K562 (cell line): ENCODE results near the gene TBC1D5. TPM values are rescaled to one million over a fixed set of nuclear protein-coding genes. Genes with fewer than 3 reads are reported as not detected.

ENCODE experiments used
- ATAC-seq: fragments of 200-7000 bp; cut with Tn5 transposase; 3 replicates; pipeline ENCODE4 v1.9.1; 2020; ENCODE audit warnings: moderate library complexity
- BruUV-seq: library from RNA; stranded (reverse); fragments of 400-500 nt; replicated peaks from 2 replicates; lab custom pipeline; 2021; lab: Mats Ljungman, UMichigan
- CTCF ChIA-PET: fragments of 300-600 bp; formaldehyde crosslinking; extraction: SDS; loops from one replicate; lab custom pipeline; 2021; ENCODE audit warnings: low intra/inter-chr PET ratio; lab: Yijun Ruan, JAX
- POLR2A ChIA-PET: fragments of 300-600, 350-650 bp; sonication (Branson Sonifier 250); formaldehyde crosslinking; extraction: SDS; loops from one replicate; lab custom pipeline; 2021; ENCODE audit warnings: antibody characterized with exemption, inconsistent platforms; lab: Yijun Ruan, JAX
- DNase-seq, 4 experiments: peaks; one replicate each; pipeline versions ENCODE4 v3.0.0 to v3.0.0-alpha.2; 2011 to 2018; ENCODE audit warnings: low spot score in 3 of 4, mixed read lengths in 3 of 4; ENCODE audit errors: extremely low read depth in 1 of 4
- FAIRE-seq: peaks from 2 replicates; lab custom pipeline; 2011; peaks lifted over from hg19 to GRCh38; lab: Jason Lieb, UNC
- H2AFZ ChIP-seq: 2 replicates; pipeline ENCODE4 v1.6.0; 2011; ENCODE audit warnings: low read depth, low read length, control low read depth, inconsistent platforms
- H3K27ac ChIP-seq: fragments of 200-600 bp; 3 replicates; pipeline ENCODE4 v1.8.0; 2011; ENCODE audit warnings: low read depth, mild to moderate bottlenecking, control low read depth, inconsistent platforms, low read length, moderate library complexity, mixed read lengths; ENCODE audit errors: extremely low read depth
- H3K27me3 ChIP-seq, 2 experiments: fragments of 300-600 bp in 1 of 2; 2 replicates in 1 of 2; 3 replicates in 1 of 2; pipeline versions ENCODE4 v1.6.0 to v1.8.0; 2011; ENCODE audit warnings: inconsistent platforms in 2 of 2, low read length in 2 of 2, mild to moderate bottlenecking in 1 of 2, mixed read lengths in 1 of 2, moderate library complexity in 1 of 2; ENCODE audit not compliant: control insufficient read depth in 2 of 2, insufficient read depth in 2 of 2
- H3K36me3 ChIP-seq: fragments of 300-600 bp; 3 replicates; pipeline ENCODE4 v1.8.0; 2011; ENCODE audit warnings: mild to moderate bottlenecking, low read length, inconsistent platforms; ENCODE audit not compliant: control insufficient read depth, insufficient read depth
- H3K4me1 ChIP-seq, 2 experiments: fragments of 200-600 bp in 1 of 2; replicated peaks in 1 of 2; 2 replicates in 1 of 2; 3 replicates in 1 of 2; pipeline versions ENCODE4 v1.5.1 to v1.8.0; 2011; ENCODE audit warnings: inconsistent platforms in 2 of 2, low read length in 2 of 2, mild to moderate bottlenecking in 1 of 2, mixed read lengths in 1 of 2, moderate library complexity in 1 of 2; ENCODE audit not compliant: control insufficient read depth in 2 of 2, insufficient read depth in 2 of 2
- H3K4me2 ChIP-seq: 2 replicates; pipeline ENCODE4 v1.6.1; 2011; ENCODE audit warnings: low read length, control low read depth, inconsistent platforms, mixed read lengths; ENCODE audit not compliant: insufficient read depth
- H3K4me3 ChIP-seq: fragments of 200-600 bp; sonication (generic), shearing (Covaris generic); 2 replicates; pipeline ENCODE4 v1.5.1; 2016; ENCODE audit warnings: control low read depth, inconsistent platforms
- H3K79me2 ChIP-seq: fragments of 200-600 bp; 3 replicates; pipeline ENCODE4 v1.8.0; 2011; ENCODE audit warnings: low read length, inconsistent platforms; ENCODE audit not compliant: control insufficient read depth, insufficient read depth
- H3K9ac ChIP-seq, 2 experiments: 2 replicates each; pipeline versions ENCODE4 v1.6.0 to v1.6.1; 2011; ENCODE audit warnings: low read depth in 2 of 2, low read length in 2 of 2, control low read depth in 1 of 2, inconsistent platforms in 1 of 2, mild to moderate bottlenecking in 1 of 2, mixed read lengths in 1 of 2; ENCODE audit not compliant: insufficient read depth in 1 of 2
- H3K9me1 ChIP-seq: one replicate; pipeline ENCODE4 v1.6.0; 2011; ENCODE audit warnings: inconsistent platforms, mild to moderate bottlenecking, low read length, moderate library complexity; ENCODE audit not compliant: control insufficient read depth, insufficient read depth
- H3K9me3 ChIP-seq: replicated peaks from 2 replicates; pipeline ENCODE4 v1.5.1; 2011; ENCODE audit warnings: low read depth, low read length, inconsistent platforms; ENCODE audit not compliant: control insufficient read depth, insufficient read depth
- H4K20me1 ChIP-seq: replicated peaks from 2 replicates; pipeline ENCODE4 v1.6.1; 2011; ENCODE audit warnings: low read length, inconsistent platforms, mixed read lengths; ENCODE audit not compliant: control insufficient read depth, insufficient read depth
- ARID2 ChIP-seq: fragments of 450-650 bp; IDR thresholded peaks from 2 replicates; pipeline ENCODE4 v1.6.1; 2017; ENCODE audit warnings: antibody characterized with exemption, mild to moderate bottlenecking
- BCOR ChIP-seq: fragments of 450-650 bp; IDR thresholded peaks from 2 replicates; pipeline ENCODE4 v1.6.1; 2016
- CBX3 ChIP-seq, 2 experiments: IDR thresholded peaks; 1 replicate in 1 of 2; 2 replicates in 1 of 2; pipeline ENCODE4 v1.6.1; 2012; ENCODE audit warnings: inconsistent platforms in 2 of 2, low read length in 2 of 2, borderline replicate concordance in 1 of 2, control low read depth in 1 of 2
- CHD4 ChIP-seq: fragments of 200-600 bp; sonication (generic); IDR thresholded peaks from 3 replicates; pipeline ENCODE4 v1.6.1; 2012; ENCODE audit warnings: low read depth, mild to moderate bottlenecking, mixed read lengths, low read length, inconsistent platforms; ENCODE audit not compliant: insufficient read depth, insufficient replicate concordance, poor library complexity, severe bottlenecking
- COPS2 ChIP-seq: fragments of 450-650 bp; conservative IDR thresholded peaks from 2 replicates; pipeline ENCODE4 v1.6.1; 2016; ENCODE audit warnings: mild to moderate bottlenecking, moderate library complexity
- ELF1 ChIP-seq: fragments of 200-800 bp; sonication (Bioruptor generic); IDR thresholded peaks from 2 replicates; pipeline ENCODE4 v1.6.1; 2016; ENCODE audit warnings: missing genetic modification characterization, missing compliant biosample characterization
- KLF10 ChIP-seq: fragments of 250-450 bp; sonication (Bioruptor Pico); IDR thresholded peaks from 2 replicates; pipeline ENCODE4 v1.6.1; 2021; ENCODE audit warnings: matching md5 sums
- MCM5 ChIP-seq: fragments of 450-650 bp; IDR thresholded peaks from 2 replicates; pipeline ENCODE4 v1.6.1; 2016; ENCODE audit warnings: low read depth
- NFE2 ChIP-seq: IDR thresholded peaks from 2 replicates; pipeline ENCODE4 v1.6.1; 2014; ENCODE audit warnings: antibody characterized with exemption, low read depth
- POLR2H ChIP-seq: IDR thresholded peaks from 2 replicates; pipeline ENCODE4 v1.6.1; 2016; ENCODE audit warnings: missing genetic modification characterization, low read depth, mild to moderate bottlenecking, control low read depth, missing compliant biosample characterization, moderate library complexity
- RBM25 ChIP-seq: fragments of 200-400 bp; formaldehyde crosslinking; IDR thresholded peaks from 2 replicates; pipeline ENCODE4 v1.6.1; 2018; ENCODE audit warnings: low read length, low read depth, moderate library complexity; ENCODE audit not compliant: severe bottlenecking
- RFX7 ChIP-seq: fragments of 250-450 bp; sonication (Bioruptor Pico); IDR thresholded peaks from 2 replicates; pipeline ENCODE4 v1.5.1; 2021; ENCODE audit warnings: mild to moderate bottlenecking
- SMAD1 ChIP-seq: fragments of 150-350 bp; IDR thresholded peaks from 2 replicates; pipeline ENCODE4 v1.6.1; 2014; ENCODE audit warnings: low read length, low read depth; ENCODE audit not compliant: partially characterized antibody
- SMAD4 ChIP-seq: fragments of 250-450 bp; sonication (Bioruptor Pico); conservative IDR thresholded peaks from 2 replicates; pipeline ENCODE4 v1.8.0; 2021; ENCODE audit warnings: inconsistent platforms, mild to moderate bottlenecking, moderate library complexity
- TCF3 ChIP-seq: sonication (generic); formaldehyde crosslinking; IDR thresholded peaks from 2 replicates; pipeline ENCODE4 v1.4.0; 2020; ENCODE audit warnings: mild to moderate bottlenecking, missing genetic modification reagents
- TSC22D4 ChIP-seq: fragments of 450-650 bp; IDR thresholded peaks from 2 replicates; pipeline ENCODE4 v1.6.1; 2016; ENCODE audit warnings: missing genetic modification characterization, missing biosample characterization, control low read depth
- ZNF121 ChIP-seq: sonication (generic); formaldehyde crosslinking; conservative IDR thresholded peaks from 2 replicates; pipeline ENCODE4 v1.8.0; 2022; ENCODE audit warnings: missing genetic modification reagents
- WGBS: fragments of 100-300 bp; shearing (Covaris generic); methylation state at CpG from one replicate; pipeline ENCODE4 v1.1.6; 2016; ENCODE audit warnings: low coverage, mixed read lengths; ENCODE audit not compliant: insufficient coverage; ENCODE audit errors: missing lambda C conversion rate; 5-methylcytosine and 5-hydroxymethylcytosine counted together
- in situ Hi-C: fragments of 300-500 bp; cut with MboI; formaldehyde crosslinking; loops from 4 replicates; pipeline ENCODE4 v1.15.0; 2018; ENCODE audit warnings: inconsistent platforms, mixed read lengths
- intact Hi-C: fragments of 100-400 bp; cut with micrococcal nuclease; formaldehyde crosslinking; loops from 2 replicates; pipeline ENCODE4 v1.14.2; 2022
- polyA plus RNA-seq, 8 experiments: library from polyadenylated mRNA; depleted of rRNA in 4 of 8; stranded (reverse) in 5 of 8; unstranded in 3 of 8; fragments of >200 nt; fragmentation: Nextera tagmentation in 2 of 8; fragmentation: Illumina TruSeq in 1 of 8; extraction: Ambion mirVana in 2 of 8; extraction: Trizol in 1 of 8; gene quantifications; 2 replicates each; pipeline versions ENCODE4 v1.2.1 to v1.2.3, GENCODE V29; 2011 to 2014; ENCODE audit warnings: inconsistent platforms in 1 of 8, missing spikeins in 1 of 8
- total RNA-seq, 7 experiments: library from RNA; depleted of rRNA in 6 of 7; stranded (reverse); fragments of >200 nt in 6 of 7; fragmentation: Illumina TruSeq in 2 of 7; extraction: Trizol in 2 of 7; gene quantifications; 2 replicates each; pipeline versions ENCODE4 v1.2.1 to v1.2.3, GENCODE V29; 2011 to 2021; ENCODE audit warnings: low replicate concordance in 1 of 7
- TF ChIP-seq, protein P1 (sequence below), 2 experiments: fragments of 450-650 bp; IDR thresholded peaks; 2 replicates each; pipeline ENCODE4 v1.6.1; 2018; ENCODE audit warnings: mild to moderate bottlenecking in 2 of 2, low read depth in 1 of 2; ENCODE audit not compliant: partially characterized antibody in 2 of 2

The TBC1D5 gene
- total and polyA plus RNA-seq, 9 of the 15 experiments (the other 6 are each of a cell fraction or from before 2014, with no cell fraction given) = 2.9 to 38.1 (median 25.6) TPM

DNA sequence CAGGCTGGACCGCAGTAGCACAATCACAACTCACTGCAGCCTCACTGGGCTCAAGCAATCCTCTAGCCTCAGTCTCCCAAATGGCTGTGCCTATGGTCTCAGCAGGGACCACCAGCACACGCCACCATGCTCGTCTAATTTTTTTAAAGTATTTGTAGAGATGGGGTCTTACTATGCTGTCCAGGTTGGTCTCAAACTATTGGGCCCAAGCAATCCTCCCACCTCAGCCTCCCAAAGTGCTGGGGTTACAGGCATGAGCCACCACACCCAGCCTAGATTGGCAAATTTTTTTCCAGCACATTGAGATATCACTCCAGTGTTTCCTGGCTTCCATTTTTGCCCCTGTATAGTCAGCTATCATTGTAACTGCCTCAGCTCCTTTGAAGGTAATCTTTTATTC, 18.3 kb downstream of the TBC1D5 start:
- Histone ChIP-seq H3K79me2 (peaks cover 17% of the 10 kb centered on the region), H3K9me3 (no peaks in the 10 kb centered on the region; the same call in 1 of the 2 replicates), H3K9me1 (no peaks in the 10 kb centered on the region), H3K27ac (no peak overlapping the region), H2AFZ (no peak overlapping the region), H3K4me2 (no peak overlapping the region), H3K9ac (no peak overlapping the region), H3K4me3 (no peak overlapping the region), H3K36me3 (peaks cover 22% of the 10 kb centered on the region; the same call in 2 of the 3 replicates), H4K20me1 (no peaks in the 10 kb centered on the region), H3K4me1 (peaks cover 3 to 5% of the 10 kb centered on the region in 2 experiments; a peak in 3 of 5 replicates), H3K27me3 (no peaks in the 10 kb centered on the region)
- in situ Hi-C loops (no loop called here), intact Hi-C loops (no loop called here)
- no TSS peak for BruUV-seq
- peak; percentile 34 for TF ChIP-seq RBM25
- TF ChIP-seq ARID2 = no peak
- peak; percentile 40; the same call in 1 of the 2 replicates for TF ChIP-seq BCOR
- no peak for TF ChIP-seq SMAD4 (CRISPR knock-in tag)
- TF ChIP-seq RFX7 = no peak
- TF ChIP-seq TSC22D4 (tag) = no peak
- no peak for TF ChIP-seq SMAD1
- TF ChIP-seq COPS2 = no peak
- peak; percentile 90 for TF ChIP-seq ZNF121 (CRISPR knock-in tag)
- no peak for TF ChIP-seq MCM5
- TF ChIP-seq CHD4 = no peak
- TF ChIP-seq KLF10 = no peak
- TF ChIP-seq TCF3 (CRISPR knock-in tag) = no peak
- TF ChIP-seq, protein P1, sequence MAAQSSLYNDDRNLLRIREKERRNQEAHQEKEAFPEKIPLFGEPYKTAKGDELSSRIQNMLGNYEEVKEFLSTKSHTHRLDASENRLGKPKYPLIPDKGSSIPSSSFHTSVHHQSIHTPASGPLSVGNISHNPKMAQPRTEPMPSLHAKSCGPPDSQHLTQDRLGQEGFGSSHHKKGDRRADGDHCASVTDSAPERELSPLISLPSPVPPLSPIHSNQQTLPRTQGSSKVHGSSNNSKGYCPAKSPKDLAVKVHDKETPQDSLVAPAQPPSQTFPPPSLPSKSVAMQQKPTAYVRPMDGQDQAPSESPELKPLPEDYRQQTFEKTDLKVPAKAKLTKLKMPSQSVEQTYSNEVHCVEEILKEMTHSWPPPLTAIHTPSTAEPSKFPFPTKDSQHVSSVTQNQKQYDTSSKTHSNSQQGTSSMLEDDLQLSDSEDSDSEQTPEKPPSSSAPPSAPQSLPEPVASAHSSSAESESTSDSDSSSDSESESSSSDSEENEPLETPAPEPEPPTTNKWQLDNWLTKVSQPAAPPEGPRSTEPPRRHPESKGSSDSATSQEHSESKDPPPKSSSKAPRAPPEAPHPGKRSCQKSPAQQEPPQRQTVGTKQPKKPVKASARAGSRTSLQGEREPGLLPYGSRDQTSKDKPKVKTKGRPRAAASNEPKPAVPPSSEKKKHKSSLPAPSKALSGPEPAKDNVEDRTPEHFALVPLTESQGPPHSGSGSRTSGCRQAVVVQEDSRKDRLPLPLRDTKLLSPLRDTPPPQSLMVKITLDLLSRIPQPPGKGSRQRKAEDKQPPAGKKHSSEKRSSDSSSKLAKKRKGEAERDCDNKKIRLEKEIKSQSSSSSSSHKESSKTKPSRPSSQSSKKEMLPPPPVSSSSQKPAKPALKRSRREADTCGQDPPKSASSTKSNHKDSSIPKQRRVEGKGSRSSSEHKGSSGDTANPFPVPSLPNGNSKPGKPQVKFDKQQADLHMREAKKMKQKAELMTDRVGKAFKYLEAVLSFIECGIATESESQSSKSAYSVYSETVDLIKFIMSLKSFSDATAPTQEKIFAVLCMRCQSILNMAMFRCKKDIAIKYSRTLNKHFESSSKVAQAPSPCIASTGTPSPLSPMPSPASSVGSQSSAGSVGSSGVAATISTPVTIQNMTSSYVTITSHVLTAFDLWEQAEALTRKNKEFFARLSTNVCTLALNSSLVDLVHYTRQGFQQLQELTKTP (IDR thresholded peaks at IDR 0.05; ENCODE audit: low read depth in 1 of 2, partially characterized antibody in 2 of 2) = no peak
- TF ChIP-seq POLR2H (tag) = no peak
- TF ChIP-seq CBX3 (IDR thresholded peaks at IDR 0.05; ENCODE audit: borderline replicate concordance in 1 of 2, low read length in 2 of 2) = peak in 1 of 2 experiments; percentile 39; a peak in 1 of 3 replicates
- TF ChIP-seq NFE2 = no peak
- TF ChIP-seq ELF1 (tag) = no peak
- 95% methylated on average over 3 of the region's 3 CpGs for WGBS
- ChIA-PET POLR2A (no interaction called here), CTCF (no interaction called here)
- DNase-seq (no peak), FAIRE-seq (no peak), ATAC-seq (no peak)
